K562 (cell line): ENCODE results near the gene PRKCE. TPM values are rescaled to one million over a fixed set of nuclear protein-coding genes. Genes with fewer than 3 reads are reported as not detected.

ENCODE experiments used
- ATAC-seq: fragments of 200-7000 bp; cut with Tn5 transposase; 3 replicates; pipeline ENCODE4 v1.9.1; 2020; ENCODE audit warnings: moderate library complexity
- BruUV-seq: library from RNA; stranded (reverse); fragments of 400-500 nt; replicated peaks from 2 replicates; lab custom pipeline; 2021; lab: Mats Ljungman, UMichigan
- CTCF ChIA-PET: fragments of 300-600 bp; formaldehyde crosslinking; extraction: SDS; loops from one replicate; lab custom pipeline; 2021; ENCODE audit warnings: low intra/inter-chr PET ratio; lab: Yijun Ruan, JAX
- POLR2A ChIA-PET: fragments of 300-600, 350-650 bp; sonication (Branson Sonifier 250); formaldehyde crosslinking; extraction: SDS; loops from one replicate; lab custom pipeline; 2021; ENCODE audit warnings: antibody characterized with exemption, inconsistent platforms; lab: Yijun Ruan, JAX
- DNase-seq, 4 experiments: peaks; one replicate each; pipeline versions ENCODE4 v3.0.0 to v3.0.0-alpha.2; 2011 to 2018; ENCODE audit warnings: low spot score in 3 of 4, mixed read lengths in 3 of 4; ENCODE audit errors: extremely low read depth in 1 of 4
- FAIRE-seq: peaks from 2 replicates; lab custom pipeline; 2011; peaks lifted over from hg19 to GRCh38; lab: Jason Lieb, UNC
- H2AFZ ChIP-seq: 2 replicates; pipeline ENCODE4 v1.6.0; 2011; ENCODE audit warnings: low read depth, low read length, control low read depth, inconsistent platforms
- H3K27ac ChIP-seq: fragments of 200-600 bp; 3 replicates; pipeline ENCODE4 v1.8.0; 2011; ENCODE audit warnings: low read depth, mild to moderate bottlenecking, control low read depth, inconsistent platforms, low read length, moderate library complexity, mixed read lengths; ENCODE audit errors: extremely low read depth
- H3K27me3 ChIP-seq, 2 experiments: fragments of 300-600 bp in 1 of 2; 2 replicates in 1 of 2; 3 replicates in 1 of 2; pipeline versions ENCODE4 v1.6.0 to v1.8.0; 2011; ENCODE audit warnings: inconsistent platforms in 2 of 2, low read length in 2 of 2, mild to moderate bottlenecking in 1 of 2, mixed read lengths in 1 of 2, moderate library complexity in 1 of 2; ENCODE audit not compliant: control insufficient read depth in 2 of 2, insufficient read depth in 2 of 2
- H3K36me3 ChIP-seq: fragments of 300-600 bp; 3 replicates; pipeline ENCODE4 v1.8.0; 2011; ENCODE audit warnings: mild to moderate bottlenecking, low read length, inconsistent platforms; ENCODE audit not compliant: control insufficient read depth, insufficient read depth
- H3K4me1 ChIP-seq, 2 experiments: fragments of 200-600 bp in 1 of 2; replicated peaks in 1 of 2; 2 replicates in 1 of 2; 3 replicates in 1 of 2; pipeline versions ENCODE4 v1.5.1 to v1.8.0; 2011; ENCODE audit warnings: inconsistent platforms in 2 of 2, low read length in 2 of 2, mild to moderate bottlenecking in 1 of 2, mixed read lengths in 1 of 2, moderate library complexity in 1 of 2; ENCODE audit not compliant: control insufficient read depth in 2 of 2, insufficient read depth in 2 of 2
- H3K4me2 ChIP-seq: 2 replicates; pipeline ENCODE4 v1.6.1; 2011; ENCODE audit warnings: low read length, control low read depth, inconsistent platforms, mixed read lengths; ENCODE audit not compliant: insufficient read depth
- H3K4me3 ChIP-seq: fragments of 200-600 bp; sonication (generic), shearing (Covaris generic); 2 replicates; pipeline ENCODE4 v1.5.1; 2016; ENCODE audit warnings: control low read depth, inconsistent platforms
- H3K79me2 ChIP-seq: fragments of 200-600 bp; 3 replicates; pipeline ENCODE4 v1.8.0; 2011; ENCODE audit warnings: low read length, inconsistent platforms; ENCODE audit not compliant: control insufficient read depth, insufficient read depth
- H3K9ac ChIP-seq, 2 experiments: 2 replicates each; pipeline versions ENCODE4 v1.6.0 to v1.6.1; 2011; ENCODE audit warnings: low read depth in 2 of 2, low read length in 2 of 2, control low read depth in 1 of 2, inconsistent platforms in 1 of 2, mild to moderate bottlenecking in 1 of 2, mixed read lengths in 1 of 2; ENCODE audit not compliant: insufficient read depth in 1 of 2
- H3K9me1 ChIP-seq: one replicate; pipeline ENCODE4 v1.6.0; 2011; ENCODE audit warnings: inconsistent platforms, mild to moderate bottlenecking, low read length, moderate library complexity; ENCODE audit not compliant: control insufficient read depth, insufficient read depth
- H3K9me3 ChIP-seq: replicated peaks from 2 replicates; pipeline ENCODE4 v1.5.1; 2011; ENCODE audit warnings: low read depth, low read length, inconsistent platforms; ENCODE audit not compliant: control insufficient read depth, insufficient read depth
- H4K20me1 ChIP-seq: replicated peaks from 2 replicates; pipeline ENCODE4 v1.6.1; 2011; ENCODE audit warnings: low read length, inconsistent platforms, mixed read lengths; ENCODE audit not compliant: control insufficient read depth, insufficient read depth
- SOX6 ChIP-seq: fragments of 450-650 bp; IDR thresholded peaks from 2 replicates; pipeline ENCODE4 v1.6.1; 2014; ENCODE audit warnings: mild to moderate bottlenecking
- SREBF1 ChIP-seq: fragments of 150-350 bp; IDR thresholded peaks from 2 replicates; pipeline ENCODE4 v1.6.1; 2014; ENCODE audit warnings: antibody characterized with exemption, low read depth, low read length, borderline replicate concordance
- WGBS: fragments of 100-300 bp; shearing (Covaris generic); methylation state at CpG from one replicate; pipeline ENCODE4 v1.1.6; 2016; ENCODE audit warnings: low coverage, mixed read lengths; ENCODE audit not compliant: insufficient coverage; ENCODE audit errors: missing lambda C conversion rate; 5-methylcytosine and 5-hydroxymethylcytosine counted together
- in situ Hi-C: fragments of 300-500 bp; cut with MboI; formaldehyde crosslinking; loops from 4 replicates; pipeline ENCODE4 v1.15.0; 2018; ENCODE audit warnings: inconsistent platforms, mixed read lengths
- intact Hi-C: fragments of 100-400 bp; cut with micrococcal nuclease; formaldehyde crosslinking; loops from 2 replicates; pipeline ENCODE4 v1.14.2; 2022
- polyA plus RNA-seq, 8 experiments: library from polyadenylated mRNA; depleted of rRNA in 4 of 8; stranded (reverse) in 5 of 8; unstranded in 3 of 8; fragments of >200 nt; fragmentation: Nextera tagmentation in 2 of 8; fragmentation: Illumina TruSeq in 1 of 8; extraction: Ambion mirVana in 2 of 8; extraction: Trizol in 1 of 8; gene quantifications; 2 replicates each; pipeline versions ENCODE4 v1.2.1 to v1.2.3, GENCODE V29; 2011 to 2014; ENCODE audit warnings: inconsistent platforms in 1 of 8, missing spikeins in 1 of 8
- total RNA-seq, 7 experiments: library from RNA; depleted of rRNA in 6 of 7; stranded (reverse); fragments of >200 nt in 6 of 7; fragmentation: Illumina TruSeq in 2 of 7; extraction: Trizol in 2 of 7; gene quantifications; 2 replicates each; pipeline versions ENCODE4 v1.2.1 to v1.2.3, GENCODE V29; 2011 to 2021; ENCODE audit warnings: low replicate concordance in 1 of 7
- TF ChIP-seq, protein P1 (sequence below): conservative IDR thresholded peaks from 2 replicates; pipeline ENCODE4 v1.6.1; 2011; ENCODE audit warnings: low read depth, mild to moderate bottlenecking, low read length; ENCODE audit not compliant: control insufficient read depth
- TF ChIP-seq, protein P2 (sequence below): fragments of 250-450 bp; sonication (Bioruptor Pico); IDR thresholded peaks from 2 replicates; pipeline ENCODE4 v1.4.0; 2020; ENCODE audit warnings: mild to moderate bottlenecking, moderate library complexity

The PRKCE gene
- total and polyA plus RNA-seq, 9 of the 15 experiments (the other 6 are each of a cell fraction or from before 2014, with no cell fraction given) = 0.06 to 1.0 (median 0.22) TPM; not detected in 1

DNA sequence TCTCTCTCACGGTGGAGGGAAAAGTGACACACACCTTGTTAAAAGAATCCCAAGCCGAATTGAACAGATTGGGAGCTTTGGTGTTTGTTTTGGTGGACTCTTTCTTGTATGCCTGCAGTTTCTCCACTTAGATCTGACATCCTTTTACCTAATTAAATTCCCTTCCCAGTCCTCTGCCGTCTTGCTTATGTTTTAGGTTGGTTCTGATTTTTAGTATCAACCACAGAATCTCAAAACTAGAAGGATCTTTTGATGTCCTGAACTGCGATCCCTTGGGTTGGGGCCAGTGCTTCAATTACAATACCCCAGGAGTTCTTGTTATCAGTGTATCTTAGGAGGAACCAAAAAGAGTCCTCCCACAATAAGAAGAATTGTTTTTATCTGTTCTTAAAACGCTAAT, 112.3 kb downstream of the PRKCE start:
- POLR2A ChIA-PET = interaction anchor here (0.5 to 1.5 kb wide), 4 partner anchors 12 to 1549 kb away, joined by 3 to 5 read pairs (median 4); no protein-coding TSS in a partner anchor
- in situ Hi-C loops = no loop called here
- Histone ChIP-seq H3K27me3 (peaks cover 14 to 27% of the 10 kb centered on the region in 2 experiments), H3K27ac (no peak overlapping the region), H3K4me1 (no peaks in the 10 kb centered on the region; a peak in 1 of 5 replicates), H3K9me3 (no peaks in the 10 kb centered on the region), H3K36me3 (no peaks in the 10 kb centered on the region), H3K79me2 (no peaks in the 10 kb centered on the region), H3K4me2 (no peak overlapping the region), H2AFZ (no peak overlapping the region), H3K9me1 (no peaks in the 10 kb centered on the region), H4K20me1 (no peaks in the 10 kb centered on the region; the same call in 1 of the 2 replicates), H3K9ac (no peak overlapping the region), H3K4me3 (no peak overlapping the region)
- no peak for ATAC-seq
- BruUV-seq = no TSS peak
- intact Hi-C loops = no loop called here
- CTCF ChIA-PET = no interaction called here
- DNase-seq = no peak
- WGBS = 4% methylated on average over 5 of the region's 5 CpGs
- no peak for FAIRE-seq
- TF ChIP-seq, protein P1, sequence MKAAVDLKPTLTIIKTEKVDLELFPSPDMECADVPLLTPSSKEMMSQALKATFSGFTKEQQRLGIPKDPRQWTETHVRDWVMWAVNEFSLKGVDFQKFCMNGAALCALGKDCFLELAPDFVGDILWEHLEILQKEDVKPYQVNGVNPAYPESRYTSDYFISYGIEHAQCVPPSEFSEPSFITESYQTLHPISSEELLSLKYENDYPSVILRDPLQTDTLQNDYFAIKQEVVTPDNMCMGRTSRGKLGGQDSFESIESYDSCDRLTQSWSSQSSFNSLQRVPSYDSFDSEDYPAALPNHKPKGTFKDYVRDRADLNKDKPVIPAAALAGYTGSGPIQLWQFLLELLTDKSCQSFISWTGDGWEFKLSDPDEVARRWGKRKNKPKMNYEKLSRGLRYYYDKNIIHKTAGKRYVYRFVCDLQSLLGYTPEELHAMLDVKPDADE = no peak
- TF ChIP-seq SOX6 = peak; percentile 19; the same call in 1 of the 2 replicates

DNA sequence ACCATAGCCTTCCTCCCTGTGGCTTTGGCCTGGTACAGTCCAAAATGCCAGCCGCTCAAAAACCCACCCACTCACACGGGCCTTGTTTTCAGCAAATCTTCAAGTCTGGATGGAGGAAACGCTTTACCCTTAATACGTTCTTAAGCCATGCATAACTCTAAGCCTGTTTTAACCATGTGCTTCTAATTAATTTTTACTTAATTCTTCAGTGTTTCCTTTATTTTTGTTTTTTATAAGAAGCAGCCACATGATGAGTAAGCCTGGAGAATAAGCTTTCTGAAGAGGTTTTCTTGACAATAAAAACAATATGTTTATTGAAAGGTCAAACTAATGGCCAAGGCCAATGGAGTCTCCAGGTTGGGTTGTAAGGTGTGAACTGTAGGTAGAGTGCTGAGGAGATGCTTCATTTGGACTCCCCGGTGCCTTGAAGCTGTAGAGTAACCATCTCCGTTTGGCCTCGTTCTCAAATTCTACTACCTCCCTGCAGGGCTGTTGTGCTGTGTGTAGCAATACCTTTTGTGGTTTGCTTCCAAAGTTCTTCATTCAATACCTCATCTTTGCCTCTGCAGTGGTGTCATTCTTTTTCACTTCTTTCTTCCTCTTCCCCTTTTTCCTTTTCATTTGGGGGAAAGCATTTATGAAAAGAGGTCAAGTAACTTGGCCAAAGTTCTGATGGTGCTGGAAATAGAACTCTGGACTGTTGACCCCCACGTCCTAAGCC, 113.7 kb downstream of the PRKCE start:
- Histone ChIP-seq H3K79me2 (no peaks in the 10 kb centered on the region), H3K9me3 (no peaks in the 10 kb centered on the region), H3K27me3 (peaks cover 9 to 25% of the 10 kb centered on the region in 2 experiments), H3K9ac (no peak overlapping the region), H4K20me1 (no peaks in the 10 kb centered on the region; the same call in 1 of the 2 replicates), H3K4me3 (no peak overlapping the region), H3K4me2 (no peak overlapping the region), H3K27ac (no peak overlapping the region), H3K9me1 (no peaks in the 10 kb centered on the region), H3K4me1 (no peaks in the 10 kb centered on the region; a peak in 1 of 5 replicates), H3K36me3 (no peaks in the 10 kb centered on the region), H2AFZ (no peak overlapping the region)
- BruUV-seq = no TSS peak
- ATAC-seq (no peak), DNase-seq (no peak), FAIRE-seq (no peak)
- CTCF ChIA-PET = no interaction called here
- POLR2A ChIA-PET = interaction anchor here (0.6 to 1.5 kb wide), 3 partner anchors 13 to 87 kb away, joined by 3 to 4 read pairs (median 4); no protein-coding TSS in a partner anchor
- intact Hi-C loops = no loop called here
- 14% methylated on average over 8 of the region's 8 CpGs for WGBS
- in situ Hi-C loops = no loop called here
- TF ChIP-seq, protein P2, sequence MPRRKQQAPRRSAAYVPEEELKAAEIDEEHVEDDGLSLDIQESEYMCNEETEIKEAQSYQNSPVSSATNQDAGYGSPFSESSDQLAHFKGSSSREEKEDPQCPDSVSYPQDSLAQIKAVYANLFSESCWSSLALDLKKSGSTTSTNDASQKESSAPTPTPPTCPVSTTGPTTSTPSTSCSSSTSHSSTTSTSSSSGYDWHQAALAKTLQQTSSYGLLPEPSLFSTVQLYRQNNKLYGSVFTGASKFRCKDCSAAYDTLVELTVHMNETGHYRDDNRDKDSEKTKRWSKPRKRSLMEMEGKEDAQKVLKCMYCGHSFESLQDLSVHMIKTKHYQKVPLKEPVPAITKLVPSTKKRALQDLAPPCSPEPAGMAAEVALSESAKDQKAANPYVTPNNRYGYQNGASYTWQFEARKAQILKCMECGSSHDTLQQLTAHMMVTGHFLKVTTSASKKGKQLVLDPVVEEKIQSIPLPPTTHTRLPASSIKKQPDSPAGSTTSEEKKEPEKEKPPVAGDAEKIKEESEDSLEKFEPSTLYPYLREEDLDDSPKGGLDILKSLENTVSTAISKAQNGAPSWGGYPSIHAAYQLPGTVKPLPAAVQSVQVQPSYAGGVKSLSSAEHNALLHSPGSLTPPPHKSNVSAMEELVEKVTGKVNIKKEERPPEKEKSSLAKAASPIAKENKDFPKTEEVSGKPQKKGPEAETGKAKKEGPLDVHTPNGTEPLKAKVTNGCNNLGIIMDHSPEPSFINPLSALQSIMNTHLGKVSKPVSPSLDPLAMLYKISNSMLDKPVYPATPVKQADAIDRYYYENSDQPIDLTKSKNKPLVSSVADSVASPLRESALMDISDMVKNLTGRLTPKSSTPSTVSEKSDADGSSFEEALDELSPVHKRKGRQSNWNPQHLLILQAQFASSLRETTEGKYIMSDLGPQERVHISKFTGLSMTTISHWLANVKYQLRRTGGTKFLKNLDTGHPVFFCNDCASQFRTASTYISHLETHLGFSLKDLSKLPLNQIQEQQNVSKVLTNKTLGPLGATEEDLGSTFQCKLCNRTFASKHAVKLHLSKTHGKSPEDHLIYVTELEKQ = no peak
- no peak for TF ChIP-seq SREBF1
